Esophagus squamous epithelium (tissue), 5 donors: Measurements from ENCODE around the gene TANC1. TPM values are rescaled to one million over a fixed set of nuclear protein-coding genes. Genes with fewer than 3 reads are reported as not detected.

Experiments
- DNase-seq: peaks from one replicate; lab custom pipeline; 2025; lab: John Stamatoyannopoulos, UW
- H3K27ac ChIP-seq, 4 donors: fragments of 200-600 bp; sonication (generic); one replicate each; pipeline ENCODE4 v1.5.1; 2016 to 2019; ENCODE audit warnings: mild to moderate bottlenecking in 1 of 4
- H3K27me3 ChIP-seq, 4 donors: fragments of 200-600 bp; sonication (generic); 1 replicate in 3 of 4; 2 replicates in 1 of 4; pipeline versions ENCODE4 v1.5.1 to v1.6.0; 2017 to 2021; ENCODE audit warnings: antibody characterized with exemption in 1 of 4
- H3K36me3 ChIP-seq, 3 donors: fragments of 200-600 bp; sonication (generic); one replicate each; pipeline ENCODE4 v1.5.1; 2016 to 2019
- H3K4me1 ChIP-seq, 3 donors: fragments of 200-600 bp; sonication (generic); one replicate each; pipeline ENCODE4 v1.5.1; 2017 to 2019
- H3K4me3 ChIP-seq, 4 donors: fragments of 200-600 bp; sonication (generic); 1 replicate in 3 of 4; 2 replicates in 1 of 4; pipeline ENCODE4 v1.5.1; 2016 to 2019; ENCODE audit warnings: mild to moderate bottlenecking in 2 of 4, moderate library complexity in 1 of 4
- H3K9me3 ChIP-seq, 3 donors: fragments of 200-600 bp; sonication (generic); one replicate each; pipeline ENCODE4 v1.5.1; 2016 to 2019
- POLR2A ChIP-seq, 4 donors: fragments of 450-650 bp; IDR thresholded peaks; one replicate each; pipeline ENCODE4 v1.6.1; 2017; ENCODE audit warnings: antibody characterized with exemption in 4 of 4, mild to moderate bottlenecking in 4 of 4, moderate library complexity in 3 of 4
- WGBS, 2 donors: methylation state at CpG; one replicate each; pipeline ENCODE4 v1.1.5; 2018; 5-methylcytosine and 5-hydroxymethylcytosine counted together
- intact Hi-C: fragments of 100-400 bp; cut with DNase I; formaldehyde crosslinking; loops from one replicate; pipeline ENCODE4 v1.15.0; 2022
- total RNA-seq, 4 donors: library from RNA; depleted of rRNA; stranded (reverse); fragments of >200 nt; gene quantifications; one replicate each; pipeline ENCODE4 v1.1.0, GENCODE V29; 2016
- TF ChIP-seq, protein P1 (sequence below), 6 experiments: fragments of 450-650 bp in 4 of 6; fragments of 200-600 bp in 2 of 6; sonication (generic) in 2 of 6; IDR thresholded peaks; one replicate each; pipeline ENCODE4 v1.5.1; 2016 to 2019; ENCODE audit warnings: antibody characterized with exemption in 6 of 6, mild to moderate bottlenecking in 4 of 6, moderate library complexity in 4 of 6
- donor health status: DM: yes; HTN: yes; CAD: no.

The TANC1 gene
- total RNA-seq, 4 donors from 2014 or later: 29.4 to 54.5 (median 42.2) TPM

DNA sequence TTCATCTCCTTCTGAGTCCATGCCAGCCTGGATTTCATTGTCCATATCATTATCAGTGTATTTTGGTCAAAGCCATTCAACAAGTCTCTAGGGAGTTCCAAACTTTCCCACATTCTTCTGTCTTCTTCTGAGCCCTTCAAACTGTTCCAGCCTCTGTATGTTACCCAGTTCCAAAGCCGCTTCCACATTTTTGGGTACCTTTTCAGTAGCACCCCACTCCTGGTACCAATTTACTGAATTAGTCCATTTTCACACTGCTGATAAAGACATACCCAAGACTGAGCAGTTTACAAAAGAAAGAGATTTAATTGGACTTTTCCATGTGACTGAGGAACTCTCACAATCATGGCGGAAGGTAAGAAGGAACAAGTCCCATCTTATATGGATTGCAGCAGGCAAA, 47.4 kb downstream of the TANC1 start:
- peaks cover 0 to 12% (median 0%) of the 10 kb centered on the region in 3 donors for H3K4me1 ChIP-seq
- DNase-seq: no peak
- no peaks in the 10 kb centered on the region for H3K27me3 ChIP-seq
- intact Hi-C loops: no loop called here
- no peak for TF ChIP-seq POLR2A (IDR thresholded peaks at IDR 0.05)
- TF ChIP-seq, protein P1, sequence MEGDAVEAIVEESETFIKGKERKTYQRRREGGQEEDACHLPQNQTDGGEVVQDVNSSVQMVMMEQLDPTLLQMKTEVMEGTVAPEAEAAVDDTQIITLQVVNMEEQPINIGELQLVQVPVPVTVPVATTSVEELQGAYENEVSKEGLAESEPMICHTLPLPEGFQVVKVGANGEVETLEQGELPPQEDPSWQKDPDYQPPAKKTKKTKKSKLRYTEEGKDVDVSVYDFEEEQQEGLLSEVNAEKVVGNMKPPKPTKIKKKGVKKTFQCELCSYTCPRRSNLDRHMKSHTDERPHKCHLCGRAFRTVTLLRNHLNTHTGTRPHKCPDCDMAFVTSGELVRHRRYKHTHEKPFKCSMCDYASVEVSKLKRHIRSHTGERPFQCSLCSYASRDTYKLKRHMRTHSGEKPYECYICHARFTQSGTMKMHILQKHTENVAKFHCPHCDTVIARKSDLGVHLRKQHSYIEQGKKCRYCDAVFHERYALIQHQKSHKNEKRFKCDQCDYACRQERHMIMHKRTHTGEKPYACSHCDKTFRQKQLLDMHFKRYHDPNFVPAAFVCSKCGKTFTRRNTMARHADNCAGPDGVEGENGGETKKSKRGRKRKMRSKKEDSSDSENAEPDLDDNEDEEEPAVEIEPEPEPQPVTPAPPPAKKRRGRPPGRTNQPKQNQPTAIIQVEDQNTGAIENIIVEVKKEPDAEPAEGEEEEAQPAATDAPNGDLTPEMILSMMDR (IDR thresholded peaks at IDR 0.05): no peak
- no peak overlapping the region for H3K27ac ChIP-seq
- H3K4me3 ChIP-seq: no peak overlapping the region
- 96 to 100% methylated on average over 2 of the region's 2 CpGs for WGBS, 2 donors
- peaks cover 0 to 32% (median 0%) of the 10 kb centered on the region in 3 donors for H3K36me3 ChIP-seq
- H3K9me3 ChIP-seq: peaks cover 0 to 20% (median 11%) of the 10 kb centered on the region in 3 donors

DNA sequence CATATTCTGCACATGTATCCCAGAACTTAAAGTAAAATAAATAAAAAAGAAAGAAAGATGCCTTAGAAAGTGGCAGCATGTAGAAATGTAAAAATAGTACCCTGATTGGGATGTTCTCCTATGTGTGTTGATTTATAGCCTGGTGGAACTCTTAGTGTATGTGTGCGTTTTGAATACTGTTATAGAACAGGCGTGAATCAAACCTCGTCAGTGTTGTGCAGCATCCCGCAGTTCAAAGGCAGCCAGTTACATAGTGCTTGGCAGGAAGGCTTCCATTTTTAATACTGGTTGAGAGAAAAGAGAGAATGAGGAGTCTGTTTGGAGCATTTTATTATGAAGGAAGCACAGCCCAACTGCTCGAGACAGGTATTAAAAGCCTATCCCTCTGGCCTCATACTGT, 49.4 kb downstream of the TANC1 start:
- intact Hi-C loops: no loop called here
- no peaks in the 10 kb centered on the region for H3K27me3 ChIP-seq
- no peak for DNase-seq

DNA sequence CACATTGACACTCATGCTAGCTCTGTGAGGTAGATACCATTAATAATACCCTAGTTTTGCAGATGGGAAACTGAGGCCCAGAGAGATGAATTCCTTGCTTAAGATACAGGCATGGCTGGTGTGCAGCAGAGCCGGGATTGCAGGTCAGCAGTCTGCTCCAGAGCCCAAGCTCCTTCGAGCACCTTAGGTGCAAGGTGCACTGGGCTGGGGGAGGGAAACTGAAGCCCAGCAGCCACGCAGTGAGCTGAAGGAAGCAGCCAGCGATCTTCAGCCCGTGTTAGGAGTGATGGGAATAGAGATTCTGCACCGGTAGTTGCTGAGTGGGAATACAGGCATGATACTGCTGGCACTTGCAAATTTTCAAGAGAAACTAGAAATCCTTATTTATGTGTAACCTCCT, 50.6 kb downstream of the TANC1 start:
- H3K9me3 ChIP-seq: peaks cover 0 to 20% (median 11%) of the 10 kb centered on the region in 3 donors
- no peaks in the 10 kb centered on the region for H3K27me3 ChIP-seq
- DNase-seq: no peak
- peaks cover 0 to 26% (median 0%) of the 10 kb centered on the region in 3 donors for H3K36me3 ChIP-seq
- intact Hi-C loops: no loop called here
- TF ChIP-seq, protein P1 (IDR thresholded peaks at IDR 0.05): no peak
- no peak for TF ChIP-seq POLR2A (IDR thresholded peaks at IDR 0.05)
- H3K4me1 ChIP-seq: no peaks in the 10 kb centered on the region
- no peak overlapping the region for H3K4me3 ChIP-seq
- 81 to 90% methylated on average over 6 of the region's 6 CpGs for WGBS, 2 donors
- H3K27ac ChIP-seq: no peak overlapping the region

More for the DNA sequence above, 49.4 kb downstream of the TANC1 start:
- Histone ChIP-seq H3K27ac (no peak overlapping the region), H3K36me3 (peaks cover 0 to 27% (median 0%) of the 10 kb centered on the region in 3 donors), H3K9me3 (peaks cover 0 to 20% (median 11%) of the 10 kb centered on the region in 3 donors), H3K4me1 (no peaks in the 10 kb centered on the region), H3K4me3 (no peak overlapping the region)
- TF ChIP-seq, protein P1 (IDR thresholded peaks at IDR 0.05): no peak
- no peak for TF ChIP-seq POLR2A (IDR thresholded peaks at IDR 0.05)
- 73 to 88% methylated on average over 5 of the region's 5 CpGs for WGBS, 2 donors

DNA sequence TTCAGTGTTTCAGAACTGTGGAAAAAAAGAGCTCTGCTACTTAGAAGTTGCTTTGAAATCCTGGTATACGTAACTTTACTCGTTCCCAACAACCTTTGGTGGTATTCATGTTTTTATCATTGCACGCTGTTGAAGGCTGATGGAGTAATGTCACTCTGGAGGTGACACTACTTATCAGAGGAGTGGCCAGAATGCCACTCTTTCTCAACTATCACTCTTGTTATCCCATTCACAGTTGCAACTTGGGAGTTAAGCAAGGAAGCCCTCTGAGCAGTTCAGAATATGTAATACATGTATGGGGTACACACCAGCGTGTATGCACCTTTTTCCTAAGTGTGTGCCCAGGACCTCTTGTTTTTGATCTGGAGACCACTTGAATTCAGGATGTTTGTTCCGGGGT, 53.6 kb downstream of the TANC1 start:
- Histone ChIP-seq H3K27ac (no peak overlapping the region), H3K27me3 (no peaks in the 10 kb centered on the region), H3K36me3 (no peaks in the 10 kb centered on the region), H3K4me3 (no peak overlapping the region), H3K9me3 (no peaks in the 10 kb centered on the region), H3K4me1 (peaks cover 0 to 6% (median 0%) of the 10 kb centered on the region in 3 donors)
- intact Hi-C loops: no loop called here
- no peak for DNase-seq
- TF ChIP-seq, protein P1 (IDR thresholded peaks at IDR 0.05): no peak
- no peak for TF ChIP-seq POLR2A (IDR thresholded peaks at IDR 0.05)
- 73 to 84% methylated on average over 5 of the region's 5 CpGs for WGBS, 2 donors

DNA sequence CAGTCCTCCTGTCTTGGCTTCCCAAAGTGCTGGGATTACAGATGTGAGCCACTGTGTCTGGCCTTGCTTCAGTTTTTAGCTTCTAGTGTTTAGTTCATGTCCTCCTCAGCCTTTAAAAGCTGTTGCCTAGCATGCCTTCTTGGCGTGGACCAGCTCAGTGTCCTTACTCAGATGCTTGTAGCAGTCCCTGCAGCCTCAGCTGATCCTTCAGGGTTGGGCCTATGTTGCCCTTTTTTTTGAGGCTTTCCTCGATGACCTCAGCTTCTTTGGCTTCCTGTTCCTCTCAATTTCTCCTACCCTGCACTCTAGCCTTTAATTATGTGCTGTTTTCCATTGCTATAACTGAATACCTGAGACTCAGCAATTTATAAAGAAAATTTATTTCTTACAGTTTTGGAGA, 57.7 kb downstream of the TANC1 start:
- intact Hi-C loops: no loop called here
- DNase-seq: no peak

More for the DNA sequence above, 57.7 kb downstream of the TANC1 start:
- Histone ChIP-seq H3K4me1 (peaks cover 5 to 24% (median 8%) of the 10 kb centered on the region in 3 donors), H3K27ac (no peak overlapping the region), H3K27me3 (no peaks in the 10 kb centered on the region), H3K36me3 (no peaks in the 10 kb centered on the region), H3K4me3 (no peak overlapping the region), H3K9me3 (no peaks in the 10 kb centered on the region)
- WGBS, 2 donors: 31 to 64% methylated on average over 2 of the region's 2 CpGs
- no peak for TF ChIP-seq POLR2A (IDR thresholded peaks at IDR 0.05)
- TF ChIP-seq, protein P1 (IDR thresholded peaks at IDR 0.05): no peak
